GM19240 (cell line): ENCODE results near the gene AMIGO1.

Source experiments
- DNase-seq: peaks from one replicate; pipeline ENCODE4 v3.0.0; 2011; ENCODE audit warnings: low spot score; ENCODE audit not compliant: insufficient read length

The AMIGO1 gene, protein sequence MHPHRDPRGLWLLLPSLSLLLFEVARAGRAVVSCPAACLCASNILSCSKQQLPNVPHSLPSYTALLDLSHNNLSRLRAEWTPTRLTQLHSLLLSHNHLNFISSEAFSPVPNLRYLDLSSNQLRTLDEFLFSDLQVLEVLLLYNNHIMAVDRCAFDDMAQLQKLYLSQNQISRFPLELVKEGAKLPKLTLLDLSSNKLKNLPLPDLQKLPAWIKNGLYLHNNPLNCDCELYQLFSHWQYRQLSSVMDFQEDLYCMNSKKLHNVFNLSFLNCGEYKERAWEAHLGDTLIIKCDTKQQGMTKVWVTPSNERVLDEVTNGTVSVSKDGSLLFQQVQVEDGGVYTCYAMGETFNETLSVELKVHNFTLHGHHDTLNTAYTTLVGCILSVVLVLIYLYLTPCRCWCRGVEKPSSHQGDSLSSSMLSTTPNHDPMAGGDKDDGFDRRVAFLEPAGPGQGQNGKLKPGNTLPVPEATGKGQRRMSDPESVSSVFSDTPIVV

DNA sequence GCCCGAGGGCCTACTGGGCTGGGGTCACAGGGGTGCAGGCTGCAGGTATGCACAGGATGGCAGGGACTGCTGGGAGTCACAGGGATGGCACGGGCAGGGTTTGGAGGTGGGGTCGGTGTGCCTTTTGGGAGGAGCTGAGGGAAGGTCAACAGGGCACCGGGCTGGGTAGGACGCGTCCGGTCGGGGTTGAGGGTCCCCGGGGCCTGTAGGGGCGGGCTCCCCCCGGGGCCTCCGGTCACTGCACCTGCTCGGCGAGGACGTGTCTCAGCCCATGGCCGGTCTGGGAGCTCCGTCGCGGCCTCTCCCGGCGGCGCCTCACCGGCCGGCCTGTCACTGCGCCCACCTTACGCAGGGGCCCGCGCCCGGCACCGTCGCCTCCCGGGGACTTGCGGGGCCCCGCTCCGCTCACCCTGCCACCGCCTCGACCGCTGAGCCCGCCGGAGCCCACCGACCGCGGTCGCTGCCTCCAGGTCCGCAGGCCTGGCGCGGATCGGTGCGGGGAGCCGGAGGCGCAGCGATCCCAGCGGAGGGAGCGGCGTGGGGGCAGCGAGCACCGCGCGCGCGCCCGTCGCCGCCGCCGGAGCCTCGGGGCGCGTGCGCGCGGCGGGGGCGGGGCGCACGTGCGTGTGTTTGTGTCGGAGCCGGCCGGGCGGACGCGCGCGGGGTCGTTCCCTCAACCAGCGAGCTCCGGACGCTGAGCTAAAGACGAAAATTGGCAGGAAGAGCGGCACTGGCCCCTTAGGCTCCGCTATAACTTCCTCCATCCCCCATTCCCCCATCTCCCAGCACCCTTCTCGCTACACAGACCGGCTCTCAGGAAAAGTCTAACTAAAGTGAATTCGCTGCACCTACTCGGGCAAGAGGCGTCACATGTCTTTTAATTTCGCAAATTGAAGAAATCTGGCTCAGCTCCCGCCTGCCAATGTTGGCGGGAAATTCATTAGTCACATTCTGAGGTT, at the start of gene AMIGO1:
AMIGO1 (minus strand) TSS at position 552 of the 959 bp plus-strand sequence. CDS start 815 bp downstream, outside the sequence.
- peak; percentile 61 for DNase-seq

DNA sequence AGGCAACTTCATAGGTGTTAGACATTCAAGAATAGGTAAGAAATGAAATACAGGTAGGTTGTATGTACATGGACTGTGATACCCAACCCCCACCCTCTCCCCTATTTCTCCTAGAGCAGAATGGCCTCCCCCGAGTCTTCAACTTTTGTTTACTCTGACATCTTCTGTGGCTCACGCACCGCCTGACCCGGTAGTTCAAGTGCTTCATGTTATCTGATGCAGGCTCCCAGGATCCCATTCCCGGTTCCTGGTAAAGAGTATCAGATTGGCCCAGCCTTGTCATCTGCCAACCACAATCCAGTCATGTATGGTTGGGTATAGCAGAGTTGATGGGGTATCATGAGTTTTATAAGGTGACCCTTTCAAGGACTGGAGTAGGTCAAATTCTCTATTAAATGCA, 48.0 kb upstream of the AMIGO1 start:
- no peak for DNase-seq

DNA sequence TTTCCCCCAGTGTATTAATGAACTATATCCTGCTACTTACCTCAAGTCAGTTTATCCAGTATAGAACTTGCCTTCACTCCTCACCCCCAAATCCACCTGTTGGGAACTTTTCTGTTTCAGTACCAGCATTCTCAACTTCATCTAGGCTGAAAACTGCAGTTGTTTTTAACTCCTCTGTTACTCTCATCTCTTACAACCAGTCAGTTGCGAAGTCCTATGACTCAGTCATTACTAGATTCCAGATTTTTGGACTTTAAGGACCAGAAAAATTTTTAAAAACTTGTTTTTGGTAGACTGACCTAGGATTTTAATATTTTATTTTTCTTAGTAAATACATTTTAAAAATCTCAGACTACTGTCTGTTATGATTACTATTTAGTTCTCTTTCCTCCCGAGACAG, 47.0 kb upstream of the AMIGO1 start:
- no peak for DNase-seq

DNA sequence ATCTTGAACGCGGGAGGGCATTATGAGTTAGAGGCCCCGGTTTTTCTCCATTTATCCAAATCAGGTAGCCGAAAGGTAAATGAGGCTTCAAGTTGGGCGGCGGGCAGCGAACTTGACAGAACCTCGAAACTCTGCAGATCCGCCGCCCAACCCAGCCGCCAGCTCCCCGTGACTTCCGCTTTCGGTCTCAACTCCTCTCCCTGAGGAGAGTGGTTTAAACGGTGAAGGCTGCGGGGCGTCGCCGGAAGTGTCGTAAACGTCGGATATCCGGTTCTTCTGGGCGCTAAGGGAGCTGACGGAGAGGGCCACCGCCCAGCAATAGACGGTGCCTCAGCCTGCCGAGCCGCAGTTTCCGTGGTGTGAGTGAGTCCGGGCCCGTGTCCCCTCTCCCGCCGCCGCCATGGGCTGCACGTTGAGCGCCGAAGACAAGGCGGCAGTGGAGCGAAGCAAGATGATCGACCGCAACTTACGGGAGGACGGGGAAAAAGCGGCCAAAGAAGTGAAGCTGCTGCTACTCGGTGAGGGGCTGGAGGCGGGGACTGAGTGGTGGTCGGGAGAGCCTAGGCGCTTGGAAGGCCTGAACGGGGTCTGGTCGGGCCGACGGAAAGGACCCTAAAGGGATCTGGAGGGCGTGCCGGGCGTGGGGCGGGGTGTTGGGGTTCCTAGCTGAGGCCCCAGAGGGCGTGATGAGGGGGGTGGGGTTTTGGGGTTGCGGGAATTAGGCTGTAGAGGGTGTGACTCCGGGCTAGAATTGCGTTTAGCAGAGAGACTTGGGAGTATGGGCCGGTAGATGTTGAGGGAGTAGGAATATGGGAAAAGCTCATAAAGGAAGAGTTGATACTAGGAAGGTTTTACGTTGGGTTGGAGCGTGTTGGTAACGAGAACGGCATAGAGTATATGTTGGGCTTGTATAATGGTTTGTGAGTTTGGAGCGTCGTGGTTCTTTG, 39.1 kb upstream of the AMIGO1 start, which contains the start of gene GNAI3:
GNAI3 (plus strand) TSS at position 295 of the 947 bp plus-strand sequence; CDS start at position 401, 106 bp downstream.
- peak; percentile 94 for DNase-seq

DNA sequence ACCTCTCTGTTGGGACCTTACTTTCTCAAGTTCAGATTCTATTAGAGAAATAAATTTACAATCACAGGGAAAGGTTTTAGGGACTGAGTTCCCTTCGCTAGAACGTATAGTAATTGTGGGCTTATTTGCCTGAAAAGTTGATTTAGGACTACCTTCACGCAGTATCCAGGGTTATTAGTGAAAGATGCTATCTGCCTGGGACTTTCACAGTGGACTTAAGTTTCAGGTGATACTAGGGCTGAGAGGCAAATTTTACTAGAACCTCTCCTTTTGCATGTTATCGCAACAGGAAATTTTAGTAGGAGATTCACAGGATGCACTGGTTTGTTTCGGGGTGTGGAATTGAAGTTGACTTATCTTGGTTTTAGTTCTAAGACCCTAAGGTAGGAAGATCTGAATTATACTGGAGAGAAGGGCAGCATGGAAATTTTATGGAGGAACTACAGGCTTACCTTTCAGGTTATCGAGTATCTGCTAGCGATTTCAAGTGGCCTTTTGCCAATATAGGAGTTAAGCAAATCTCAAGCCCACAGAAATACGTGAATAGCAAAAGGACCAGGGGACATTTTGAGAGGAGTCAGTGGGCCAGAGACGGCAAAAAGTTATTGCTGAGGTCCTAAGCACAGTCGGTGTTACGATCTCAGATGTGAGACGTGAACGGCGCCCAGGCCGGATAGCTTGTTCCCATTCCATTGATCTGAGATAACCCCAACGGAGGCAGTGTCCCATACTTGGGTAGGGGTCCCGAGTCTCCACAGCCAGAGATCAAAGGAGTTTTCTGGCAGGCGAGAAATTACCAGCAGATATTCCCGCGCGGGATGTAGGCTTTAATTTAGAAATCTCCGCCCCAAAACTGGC, 38.2 kb upstream of the AMIGO1 start:
- DNase-seq = no peak

DNA sequence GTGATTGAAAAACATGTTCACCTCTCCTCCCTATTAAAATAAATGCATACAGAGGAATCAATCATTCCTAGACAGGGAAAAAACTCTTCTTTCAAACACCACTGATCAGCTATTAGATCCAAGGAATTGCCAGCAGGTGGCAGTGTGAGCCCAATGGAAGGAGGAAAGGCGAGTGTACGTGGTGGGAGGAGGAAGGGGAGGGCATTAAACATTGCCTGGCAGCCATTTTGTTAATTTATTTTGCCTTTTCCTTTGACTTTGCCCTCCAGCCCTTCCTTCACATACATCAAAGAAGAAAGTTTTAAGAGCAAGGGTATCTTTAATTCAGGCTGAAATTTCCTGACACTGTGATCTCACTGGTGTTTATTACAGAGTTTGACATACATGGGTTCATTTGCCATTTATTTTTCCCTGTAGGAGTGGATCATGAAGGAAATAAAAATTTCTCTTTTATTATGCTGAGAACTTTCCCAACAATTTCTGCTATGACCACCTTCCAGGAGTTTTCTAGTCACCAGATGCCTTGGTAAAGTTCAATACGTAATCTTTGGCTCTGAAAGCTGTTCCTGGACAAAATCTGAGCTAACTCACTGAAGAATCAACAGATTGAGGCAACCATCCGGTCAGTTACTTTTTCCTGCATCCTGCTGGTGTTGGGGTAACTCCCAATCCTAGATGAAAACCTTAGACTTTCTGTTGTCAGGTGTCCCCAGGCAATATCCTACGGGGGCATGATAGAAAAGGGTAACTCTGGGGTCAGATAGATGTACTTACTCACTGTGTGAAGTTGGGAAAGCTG, 37.0 kb upstream of the AMIGO1 start:
- DNase-seq = peak; percentile 98

DNA sequence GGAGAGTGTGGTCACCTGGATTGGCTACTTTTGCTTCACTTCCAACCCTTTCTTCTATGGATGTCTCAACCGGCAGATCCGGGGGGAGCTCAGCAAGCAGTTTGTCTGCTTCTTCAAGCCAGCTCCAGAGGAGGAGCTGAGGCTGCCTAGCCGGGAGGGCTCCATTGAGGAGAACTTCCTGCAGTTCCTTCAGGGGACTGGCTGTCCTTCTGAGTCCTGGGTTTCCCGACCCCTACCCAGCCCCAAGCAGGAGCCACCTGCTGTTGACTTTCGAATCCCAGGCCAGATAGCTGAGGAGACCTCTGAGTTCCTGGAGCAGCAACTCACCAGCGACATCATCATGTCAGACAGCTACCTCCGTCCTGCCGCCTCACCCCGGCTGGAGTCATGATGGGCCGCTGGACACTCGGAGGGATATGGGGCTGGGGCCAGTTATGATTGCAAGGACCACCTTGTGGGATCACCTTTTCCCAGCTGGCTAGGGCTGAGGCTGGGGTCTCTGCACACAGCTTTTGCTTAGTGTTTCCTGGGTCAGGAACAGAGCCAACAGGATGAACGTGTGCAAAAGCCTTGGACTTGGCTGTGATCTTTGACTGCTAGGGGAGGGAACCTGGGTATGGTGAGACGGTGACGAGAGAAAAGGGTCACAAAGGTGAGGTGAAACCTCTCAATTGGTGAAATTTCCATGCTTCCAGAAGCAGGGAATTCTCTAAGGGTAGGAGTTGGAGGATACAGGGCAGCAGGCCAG, 34.6 kb upstream of the AMIGO1 start:
- DNase-seq = no peak

DNA sequence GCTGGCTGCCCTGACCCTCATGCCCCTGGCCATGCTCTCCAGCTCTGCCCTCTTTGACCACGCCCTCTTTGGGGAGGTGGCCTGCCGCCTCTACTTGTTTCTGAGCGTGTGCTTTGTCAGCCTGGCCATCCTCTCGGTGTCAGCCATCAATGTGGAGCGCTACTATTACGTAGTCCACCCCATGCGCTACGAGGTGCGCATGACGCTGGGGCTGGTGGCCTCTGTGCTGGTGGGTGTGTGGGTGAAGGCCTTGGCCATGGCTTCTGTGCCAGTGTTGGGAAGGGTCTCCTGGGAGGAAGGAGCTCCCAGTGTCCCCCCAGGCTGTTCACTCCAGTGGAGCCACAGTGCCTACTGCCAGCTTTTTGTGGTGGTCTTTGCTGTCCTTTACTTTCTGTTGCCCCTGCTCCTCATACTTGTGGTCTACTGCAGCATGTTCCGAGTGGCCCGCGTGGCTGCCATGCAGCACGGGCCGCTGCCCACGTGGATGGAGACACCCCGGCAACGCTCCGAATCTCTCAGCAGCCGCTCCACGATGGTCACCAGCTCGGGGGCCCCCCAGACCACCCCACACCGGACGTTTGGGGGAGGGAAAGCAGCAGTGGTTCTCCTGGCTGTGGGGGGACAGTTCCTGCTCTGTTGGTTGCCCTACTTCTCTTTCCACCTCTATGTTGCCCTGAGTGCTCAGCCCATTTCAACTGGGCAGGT, 33.9 kb upstream of the AMIGO1 start:
- DNase-seq = no peak

DNA sequence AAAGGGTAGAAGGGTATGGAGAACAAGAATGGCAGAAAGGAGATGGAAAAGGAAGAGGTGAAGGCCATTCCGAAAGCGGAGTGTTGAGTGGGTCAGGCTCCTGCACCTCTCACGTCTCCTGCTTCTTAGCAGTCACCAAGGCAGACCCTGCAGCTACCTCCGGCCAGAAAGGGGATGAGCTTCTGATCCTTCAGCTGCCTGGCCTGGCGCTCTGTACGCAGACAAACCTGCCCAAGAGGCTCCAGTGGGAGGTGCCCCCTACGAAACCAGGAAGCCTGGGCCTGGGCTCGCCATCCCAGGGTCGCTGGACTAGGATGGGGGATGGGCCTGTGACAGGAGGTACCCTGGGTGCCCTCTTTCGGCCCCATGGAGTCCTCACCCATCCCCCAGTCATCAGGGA, 33.1 kb upstream of the AMIGO1 start:
- no peak for DNase-seq

DNA sequence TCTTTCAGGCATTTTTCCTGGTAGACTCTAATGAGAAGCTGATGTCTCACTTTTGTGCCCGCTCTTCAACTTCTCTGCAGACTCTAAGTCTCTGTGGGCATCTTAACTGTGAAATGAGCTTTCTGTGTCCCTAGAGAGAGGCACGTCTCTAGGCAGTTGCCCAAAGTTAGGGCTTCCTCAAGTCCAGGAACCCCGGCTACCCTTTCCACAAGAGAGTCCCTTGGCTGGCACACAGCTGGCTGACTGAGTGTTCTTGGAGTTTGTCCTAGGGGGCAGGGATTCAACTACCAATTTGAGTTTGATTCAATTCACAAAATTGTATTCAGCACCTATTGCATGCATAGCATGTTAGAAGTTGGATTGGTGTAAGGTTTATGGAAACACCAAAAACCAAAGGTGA, 31.6 kb upstream of the AMIGO1 start:
- DNase-seq = no peak

DNA sequence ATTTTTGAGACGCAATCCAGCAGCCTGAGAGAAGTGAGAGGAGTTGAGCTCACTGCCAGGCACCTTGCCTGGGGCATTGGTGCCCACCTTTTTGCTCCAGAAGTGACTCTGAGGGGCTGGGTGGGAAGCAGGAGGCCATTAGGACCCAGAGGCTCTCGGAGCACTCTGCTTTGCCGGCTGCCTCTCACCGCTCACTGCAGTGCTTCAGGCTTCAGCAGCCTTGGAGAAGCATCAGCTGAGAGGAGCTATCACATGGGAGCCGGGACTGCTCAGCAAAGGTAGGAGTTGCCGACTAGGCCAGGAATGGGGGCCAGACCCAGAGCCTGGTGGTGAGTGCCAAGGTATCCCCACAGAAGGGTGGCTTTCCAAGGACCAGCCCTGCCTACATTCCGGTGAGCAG, 30.1 kb upstream of the AMIGO1 start, which contains the start of gene GPR61:
GPR61 (plus strand) TSS at position 197 of the 400 bp plus-strand sequence. CDS start 3,151 bp downstream, outside the sequence.
- no peak for DNase-seq

DNA sequence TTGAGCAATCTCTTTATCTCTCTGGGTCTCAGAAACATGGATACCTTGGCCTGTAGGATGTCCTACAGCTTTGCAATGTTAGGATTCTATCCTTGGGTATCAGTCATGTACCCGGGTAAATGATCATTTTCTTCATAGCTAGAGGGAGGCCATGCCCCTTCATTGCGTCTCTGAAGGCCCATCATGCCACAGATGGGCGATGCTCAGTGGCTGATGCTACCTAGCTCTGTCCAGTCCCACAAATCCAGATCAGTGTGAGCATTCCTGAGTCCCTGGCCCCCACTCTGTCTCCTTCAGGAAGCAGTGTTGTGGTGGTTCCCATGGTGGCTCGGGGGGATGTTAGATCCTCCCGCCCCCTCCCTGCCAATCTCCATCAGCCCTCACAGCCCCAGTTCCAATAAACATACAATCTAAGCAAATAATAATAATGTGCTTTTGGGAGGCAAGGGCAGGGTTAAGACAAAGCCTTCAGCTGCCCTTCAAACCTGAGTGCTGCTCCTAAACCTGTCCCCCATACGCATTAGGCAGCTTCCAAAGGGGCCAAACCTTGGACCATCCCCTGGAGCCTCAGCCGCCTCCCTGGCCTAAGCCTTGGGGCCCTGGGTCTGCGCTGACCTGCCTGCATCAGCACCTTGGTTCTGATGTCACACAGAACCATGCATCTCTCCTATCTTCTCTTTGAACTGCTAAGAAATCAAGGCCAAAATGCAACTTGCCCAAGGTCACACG, 29.5 kb upstream of the AMIGO1 start:
- no peak for DNase-seq

DNA sequence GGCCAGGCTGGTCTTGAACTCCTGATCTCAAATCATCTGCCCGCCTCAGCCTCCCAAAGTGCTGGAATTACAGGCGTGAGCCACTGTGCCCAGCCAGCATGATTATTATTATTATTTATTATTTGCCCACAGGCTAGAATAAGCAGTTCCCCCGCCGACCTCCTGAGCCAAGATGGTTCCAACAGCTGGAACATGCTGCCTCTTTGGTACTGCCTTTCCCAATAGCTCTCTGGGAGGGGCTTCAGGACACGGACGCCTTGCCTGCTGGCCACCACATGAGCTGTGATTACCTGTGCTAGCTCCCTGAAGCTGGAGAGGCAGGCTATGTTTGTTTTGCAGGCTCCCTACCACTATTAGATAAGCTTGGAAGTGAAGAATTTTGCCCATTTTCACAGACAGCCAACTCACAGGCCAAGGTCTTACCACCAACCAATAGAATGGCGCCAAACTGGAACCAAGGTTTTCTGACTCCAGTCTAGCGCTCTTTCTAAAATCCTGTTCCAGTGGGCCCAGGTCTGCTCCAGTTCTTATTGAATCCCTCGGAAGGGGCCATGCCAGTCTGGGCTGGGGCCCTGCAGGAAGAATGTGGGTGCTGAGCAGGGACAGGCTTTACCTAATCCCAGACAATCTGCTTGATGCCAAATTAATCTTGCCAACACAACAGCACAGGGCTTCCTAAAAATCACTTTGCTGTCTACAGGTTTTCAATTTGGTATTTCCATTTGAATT, 28.1 kb upstream of the AMIGO1 start:
- DNase-seq = no peak

DNA sequence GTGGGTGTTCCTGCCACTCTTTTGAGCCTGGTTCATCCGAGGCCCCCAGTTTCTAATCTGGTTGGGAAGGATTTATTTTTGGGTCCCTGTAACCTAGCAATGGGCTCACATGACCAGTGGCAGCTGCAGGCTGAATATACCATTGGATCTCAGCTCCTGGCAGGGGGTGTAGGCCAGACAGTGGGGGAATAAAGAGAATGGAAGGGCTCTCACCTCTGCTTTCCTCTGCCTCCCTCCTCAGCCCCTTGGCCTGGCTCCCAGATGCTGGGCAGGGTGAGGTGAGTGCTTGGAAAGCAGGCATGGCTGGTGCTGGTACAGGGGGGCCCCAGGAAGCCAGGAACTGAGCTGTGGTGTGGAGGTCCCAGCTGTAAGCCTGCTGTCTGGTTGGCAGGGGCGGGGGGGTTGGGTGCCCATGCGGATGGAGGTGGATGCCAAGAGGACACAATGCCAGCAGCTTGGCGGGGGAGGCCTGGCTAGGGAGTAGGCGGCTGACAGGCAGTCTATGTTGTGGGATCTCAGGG, 26.5 kb upstream of the AMIGO1 start:
- DNase-seq = no peak

DNA sequence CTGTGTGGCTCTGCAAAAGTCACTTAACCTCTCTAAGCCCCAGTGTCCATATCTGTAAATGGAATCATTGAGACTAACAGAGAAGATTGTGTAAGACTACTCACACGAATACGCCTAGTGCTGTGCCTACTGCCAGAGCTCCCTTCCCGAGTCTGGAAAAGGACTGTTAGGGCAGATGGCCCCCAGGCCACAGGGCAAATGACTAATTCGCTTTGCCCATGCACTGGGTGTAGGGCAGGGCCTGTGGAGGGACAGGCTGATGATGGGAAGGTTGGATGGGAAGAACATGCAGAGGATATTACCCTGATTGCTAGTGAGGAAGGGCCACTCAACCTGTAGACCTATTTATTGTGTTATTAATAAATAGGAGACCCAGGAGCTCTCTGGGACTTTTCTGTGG, 26.0 kb upstream of the AMIGO1 start:
- no peak for DNase-seq

DNA sequence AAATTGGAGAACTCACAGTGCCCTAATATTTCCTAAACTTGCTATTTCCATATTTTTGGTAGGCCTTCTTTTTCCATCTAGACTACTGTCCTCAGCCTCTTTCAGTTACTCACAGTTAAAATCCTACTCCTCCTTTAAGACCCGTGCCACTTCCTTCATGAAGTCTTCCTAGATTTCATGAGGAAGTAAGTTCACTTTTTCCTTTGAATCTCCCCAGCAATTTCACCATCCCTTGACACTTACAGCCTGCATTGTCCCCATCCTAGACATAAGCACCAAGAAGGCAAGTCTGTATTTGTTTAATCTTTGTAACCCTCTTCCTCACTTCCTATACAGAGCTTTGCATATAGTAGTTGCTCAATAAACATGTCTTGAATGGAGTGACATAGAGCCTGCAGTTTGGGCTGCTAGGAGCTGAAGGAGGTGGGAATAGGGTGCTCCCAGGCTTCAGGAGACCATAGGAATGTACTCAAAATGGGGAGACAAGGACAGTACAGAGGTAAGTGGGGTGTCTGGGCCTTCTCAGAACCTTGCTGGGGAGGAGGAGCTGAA, 24.9 kb upstream of the AMIGO1 start:
- no peak for DNase-seq
